GM21737 (cell line): ENCODE data around the gene SLC22A17.
"Not testable (repeated sequence)": the region's sequence is repeated elsewhere in the genome, so short reads cannot be mapped to it uniquely, and the experiment has no call there.

ENCODE experiments used
- ATAC-seq: cut with Tn5 transposase; IDR thresholded peaks from one replicate; pipeline ENCODE4 v1.9.1; 2021; ENCODE audit warnings: mild to moderate bottlenecking, moderate library complexity; ENCODE audit not compliant: unreplicated experiment

Gene SLC22A17

DNA sequence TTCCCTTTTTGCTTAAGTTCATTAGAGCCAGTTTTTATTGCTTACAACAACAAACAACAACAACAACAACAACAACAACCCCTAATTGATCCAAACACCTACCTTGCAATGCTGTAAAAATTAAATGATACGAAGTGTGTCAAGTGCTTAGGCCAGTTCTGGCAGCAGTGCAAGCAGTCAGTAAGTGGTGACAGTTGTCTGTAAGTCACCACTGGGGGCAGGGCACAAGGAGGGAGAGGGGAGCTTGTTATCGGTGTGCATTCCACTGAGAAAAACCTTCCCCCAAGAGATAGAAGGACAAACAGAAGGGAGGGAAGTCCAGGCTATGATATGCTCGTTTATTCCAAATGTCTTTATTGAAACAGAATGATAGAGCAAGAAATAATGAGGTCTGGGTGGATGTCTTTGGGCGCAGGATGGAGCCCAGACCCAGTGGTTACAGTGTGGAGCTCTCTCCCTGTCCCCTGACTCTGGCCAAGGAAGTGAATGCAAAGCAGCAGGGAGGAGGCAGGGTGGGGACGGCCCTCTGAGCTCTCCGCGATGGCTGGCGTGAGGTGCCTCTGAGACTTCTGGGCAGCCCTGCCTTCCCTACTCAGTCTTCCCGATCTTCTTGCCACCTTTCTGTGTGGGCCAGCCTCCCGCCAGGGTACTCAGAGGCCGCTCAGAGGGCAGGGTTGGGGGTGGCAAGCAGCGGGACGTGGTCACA is 6.5 kb downstream of the SLC22A17 start:
- no peak for ATAC-seq

GRCh38 chr14:23344481-23344880 is 8.2 kb downstream of the SLC22A17 start:
- no peak for ATAC-seq

- no peak for ATAC-seq
These were observed 13.0 kb downstream of the SLC22A17 start for GRCh38 chr14:23339506-23340268.

GRCh38 chr14:23335623-23336022 is 17.1 kb downstream of the SLC22A17 start:
- ATAC-seq = no peak

DNA sequence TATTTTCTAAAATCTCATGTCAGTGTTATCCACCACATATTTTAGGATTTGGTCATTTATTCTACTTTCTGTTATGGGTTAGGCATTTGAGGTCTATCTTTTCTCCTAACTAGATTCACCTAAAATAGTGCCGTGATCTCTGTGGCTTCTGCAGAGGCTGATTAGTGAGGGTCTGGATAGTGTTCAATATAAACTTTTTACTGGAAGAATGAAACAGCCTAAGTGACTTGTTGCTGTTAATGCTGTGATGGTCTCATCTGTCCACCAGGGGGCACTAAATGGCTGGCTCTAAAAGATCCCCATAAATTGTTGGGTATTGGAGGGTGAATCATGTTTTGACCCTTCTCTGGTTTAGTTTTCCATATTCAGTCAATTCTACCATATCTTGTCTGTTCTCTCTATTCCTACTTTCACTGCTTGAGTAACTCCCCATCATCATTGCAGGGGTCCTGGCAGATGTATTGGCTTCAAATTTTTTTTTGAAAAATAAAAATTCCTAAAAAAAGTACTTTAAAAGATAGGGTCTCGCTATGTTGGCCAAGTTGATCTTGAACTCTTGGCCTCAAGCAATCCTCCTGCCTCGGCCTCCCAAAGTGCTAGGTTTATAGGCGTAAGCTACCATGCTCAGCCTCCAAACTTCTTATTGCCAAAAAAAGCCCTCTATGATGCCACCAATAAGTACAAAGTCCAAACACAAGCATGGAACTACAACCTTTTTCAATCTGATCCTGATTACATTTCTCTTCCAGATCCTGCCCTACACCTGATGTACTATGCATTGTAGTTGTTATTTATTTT is 24.5 kb downstream of the SLC22A17 start:
- no peak for ATAC-seq

DNA sequence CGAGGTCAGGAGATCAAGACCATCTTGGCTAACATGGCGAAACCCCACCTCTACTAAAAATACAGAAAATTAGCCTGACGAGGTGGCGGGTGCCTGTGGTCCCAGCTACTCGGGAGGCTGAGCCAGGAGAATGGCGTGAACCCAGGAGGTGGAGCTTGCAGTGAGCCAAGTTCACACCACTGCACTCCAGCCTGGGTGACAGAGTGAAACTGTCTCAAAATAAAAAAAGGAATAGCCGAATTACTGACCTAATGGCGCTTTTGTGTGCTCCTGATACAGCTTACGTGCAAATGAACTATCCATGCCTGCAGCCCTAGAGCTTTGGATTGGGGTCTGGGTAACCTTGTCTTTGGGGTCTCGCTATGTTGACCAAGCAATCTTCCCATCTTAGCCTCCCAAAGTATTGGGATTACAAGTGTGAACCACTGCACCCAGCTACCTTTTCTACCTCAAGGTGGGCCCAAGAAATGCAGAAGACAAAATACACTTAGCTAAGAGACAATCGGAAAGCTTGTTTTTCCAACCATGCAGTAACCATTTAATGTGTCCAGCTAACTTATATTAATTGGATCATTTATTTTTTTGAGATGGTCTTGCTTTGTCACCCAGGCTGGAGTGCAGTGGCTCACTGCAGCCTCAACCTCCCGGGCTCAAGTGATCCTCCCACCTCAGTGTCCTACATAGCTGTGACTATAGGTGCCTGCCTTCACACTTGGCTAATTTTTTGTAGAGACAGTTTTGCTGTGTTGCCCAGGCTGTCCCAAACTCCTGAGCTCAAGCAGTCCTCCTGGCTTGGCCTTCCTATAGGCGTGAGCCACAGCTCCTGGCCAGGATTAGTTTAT is 26.0 kb downstream of the SLC22A17 start:
- ATAC-seq = no peak

GRCh38 chr14:23325746-23326145 is 26.9 kb downstream of the SLC22A17 start:
- not testable (repeated sequence) for ATAC-seq

GRCh38 chr14:23324993-23325392 is 27.7 kb downstream of the SLC22A17 start:
- no peak for ATAC-seq

- ATAC-seq = no peak
These were observed 28.2 kb downstream of the SLC22A17 start for GRCh38 chr14:23324455-23324846.

DNA sequence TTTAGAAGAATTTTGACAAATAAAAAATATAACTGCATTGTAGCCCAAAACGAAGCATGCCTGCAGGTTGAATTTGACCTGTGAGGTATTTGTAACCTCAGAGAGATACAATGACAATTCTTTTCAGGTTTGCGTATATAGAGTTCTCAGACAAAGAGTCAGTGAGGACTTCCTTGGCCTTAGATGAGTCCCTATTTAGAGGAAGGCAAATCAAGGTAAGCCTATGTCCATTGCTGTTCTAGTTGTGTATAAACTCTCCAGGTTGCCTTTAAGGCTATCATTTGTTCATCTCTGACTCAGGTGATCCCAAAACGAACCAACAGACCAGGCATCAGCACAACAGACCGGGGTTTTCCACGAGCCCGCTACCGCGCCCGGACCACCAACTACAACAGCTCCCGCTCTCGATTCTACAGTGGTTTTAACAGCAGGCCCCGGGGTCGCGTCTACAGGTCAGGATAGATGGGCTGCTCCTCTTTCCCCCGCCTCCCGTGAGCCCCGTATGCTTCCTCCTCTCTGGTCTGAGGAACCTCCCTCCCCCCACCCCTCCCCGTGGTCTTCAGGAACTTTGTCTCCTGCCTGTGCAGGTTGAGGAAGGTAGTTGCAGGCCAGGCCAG is 28.7 kb downstream of the SLC22A17 start:
- ATAC-seq = no peak

- no peak for ATAC-seq
These were observed 29.8 kb downstream of the SLC22A17 start for GRCh38 chr14:23322568-23323517.

DNA sequence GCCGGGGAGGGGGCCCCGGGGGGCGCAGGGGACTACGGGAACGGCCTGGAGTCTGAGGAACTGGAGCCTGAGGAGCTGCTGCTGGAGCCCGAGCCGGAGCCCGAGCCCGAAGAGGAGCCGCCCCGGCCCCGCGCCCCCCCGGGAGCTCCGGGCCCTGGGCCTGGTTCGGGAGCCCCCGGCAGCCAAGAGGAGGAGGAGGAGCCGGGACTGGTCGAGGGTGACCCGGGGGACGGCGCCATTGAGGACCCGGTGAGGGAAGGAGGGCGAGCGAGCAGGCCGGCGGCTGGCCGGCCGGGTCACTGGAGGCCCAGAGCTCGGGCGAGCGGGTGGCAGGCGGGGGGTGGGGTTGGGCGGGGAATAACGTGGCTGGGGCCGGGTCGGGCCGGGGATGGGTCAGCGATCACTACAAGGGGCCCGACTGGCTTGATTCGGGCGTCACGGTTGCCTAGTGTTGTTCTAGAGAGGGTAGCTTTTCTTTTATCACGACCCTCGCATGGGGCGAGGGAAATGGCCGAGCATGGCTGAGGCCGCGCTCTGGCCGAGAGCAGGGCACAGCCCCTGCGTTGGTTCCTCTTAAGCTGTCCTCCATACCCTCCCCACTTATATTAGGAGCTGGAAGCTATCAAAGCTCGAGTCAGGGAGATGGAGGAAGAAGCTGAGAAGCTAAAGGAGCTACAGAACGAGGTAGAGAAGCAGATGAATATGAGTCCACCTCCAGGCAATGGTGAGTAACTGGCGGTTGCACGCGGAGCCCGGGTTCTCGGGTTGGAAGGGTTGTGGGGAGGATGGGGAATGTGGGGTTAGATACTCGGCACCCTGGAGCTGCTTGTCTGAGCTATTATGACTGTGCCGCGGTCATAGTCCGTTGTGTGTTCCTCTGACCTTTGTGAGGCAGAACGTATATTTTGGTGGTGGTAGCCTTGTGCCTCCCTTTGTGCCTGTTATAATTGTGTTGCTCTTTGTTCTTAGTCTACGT is 30.8 kb downstream of the SLC22A17 start:
- peak; percentile 10 for ATAC-seq

DNA sequence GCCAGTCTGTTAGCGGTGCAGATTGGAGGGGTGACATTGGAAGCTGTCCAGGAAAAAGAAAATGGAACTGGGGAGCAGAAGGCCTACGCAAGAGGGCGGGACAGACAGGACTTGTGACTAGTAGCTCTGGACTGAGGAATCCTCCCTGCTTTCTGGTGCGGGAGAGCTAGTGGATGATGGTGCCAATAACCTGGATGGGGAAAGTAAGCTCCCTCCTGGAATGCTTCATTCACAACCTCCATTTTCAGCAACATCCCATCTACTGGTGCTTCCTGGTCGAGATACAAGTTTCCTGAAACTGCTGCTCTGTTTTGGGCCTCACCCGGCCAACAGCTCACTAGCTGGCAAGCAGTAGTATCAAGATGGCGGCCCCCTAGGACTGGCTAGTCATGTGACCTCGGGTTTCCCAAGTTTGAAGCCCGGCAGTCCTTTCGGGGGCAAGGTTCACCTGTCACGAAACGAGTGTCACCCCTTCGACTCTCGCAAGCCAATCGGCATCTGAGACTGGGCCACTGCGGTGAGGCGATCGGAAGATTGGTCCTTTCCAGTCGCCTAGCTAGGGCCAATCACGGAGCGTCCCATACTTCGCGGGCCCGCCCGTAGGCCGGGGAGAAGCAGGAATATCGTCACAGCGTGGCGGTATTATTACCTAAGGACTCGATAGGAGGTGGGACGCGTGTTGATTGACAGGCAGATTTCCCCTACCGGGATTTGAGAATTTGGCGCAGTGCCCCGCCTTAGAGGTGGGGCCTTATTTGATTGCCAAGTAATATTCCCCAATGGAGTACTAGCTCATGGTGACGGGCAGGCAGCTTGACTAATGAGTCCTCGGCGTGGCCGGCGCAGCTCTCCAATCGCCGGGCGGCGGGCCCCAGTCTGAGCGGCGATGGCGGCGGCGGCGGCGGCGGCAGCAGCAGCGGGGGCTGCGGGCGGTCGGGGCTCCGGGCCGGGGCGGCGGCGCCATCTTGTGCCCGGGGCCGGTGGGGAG is 31.8 kb downstream of the SLC22A17 start, which contains the start of gene PABPN1:
TSS of gene PABPN1 (plus strand) at position 874 of the 988 bp plus-strand sequence. CDS start at position 887, 13 bp downstream.
- ATAC-seq = peak; percentile 87

DNA sequence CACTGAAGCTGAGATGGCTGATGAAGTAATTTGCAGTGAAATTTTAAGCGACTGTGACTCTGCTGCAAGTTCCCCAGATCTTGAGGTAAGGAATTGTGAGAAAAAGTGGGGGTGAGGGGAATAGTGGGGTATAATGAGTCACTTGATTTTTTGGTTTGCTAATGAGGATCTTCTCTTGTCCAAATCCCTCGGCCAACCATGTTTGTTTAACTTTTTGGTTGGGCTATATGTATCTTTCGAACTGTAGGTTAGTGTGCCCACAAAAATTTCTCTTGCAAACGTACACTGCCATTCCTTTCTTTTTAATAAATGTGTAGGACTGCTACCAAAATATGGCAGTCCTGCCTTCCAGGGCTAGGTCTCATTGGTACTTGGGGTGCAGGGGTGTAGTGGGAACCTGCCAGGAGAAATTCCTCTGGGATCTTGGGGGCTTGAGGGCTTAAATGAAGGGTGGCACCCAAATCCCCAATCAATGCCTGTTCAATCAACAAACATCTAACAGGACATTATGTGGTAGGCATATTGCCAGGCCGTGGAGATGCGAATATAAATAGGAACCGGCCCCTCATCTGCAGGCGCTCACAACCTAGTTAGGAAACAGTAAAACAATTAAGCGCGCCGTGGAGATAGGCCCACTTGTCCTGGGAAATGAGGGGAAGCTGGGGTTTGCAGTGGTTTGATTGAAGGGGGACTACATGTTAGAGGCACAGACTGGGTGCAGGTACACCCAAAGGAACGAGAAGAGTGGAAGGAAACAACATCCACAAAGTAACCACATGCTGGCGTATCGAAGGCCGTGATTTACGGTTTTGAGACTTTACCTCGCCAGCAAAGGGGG is 32.7 kb downstream of the SLC22A17 start:
- no peak for ATAC-seq

DNA sequence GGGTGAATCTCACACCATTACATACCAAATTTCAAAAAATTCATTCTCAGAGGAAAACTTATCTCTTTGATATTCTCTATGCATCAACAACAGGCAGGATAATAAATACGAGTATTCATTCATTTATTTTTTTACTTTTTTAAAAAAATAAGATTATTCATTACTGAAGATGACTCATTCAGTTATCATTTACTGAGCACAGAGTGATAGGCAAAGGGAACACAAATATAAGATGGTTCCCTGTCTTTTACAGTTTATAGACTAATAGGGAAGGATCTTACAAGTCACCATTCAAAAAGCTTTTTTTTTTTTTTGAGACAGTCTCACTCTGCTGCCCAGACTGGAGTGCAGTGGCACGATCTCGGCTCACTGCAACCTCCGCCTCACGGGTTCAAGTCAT is 36.4 kb downstream of the SLC22A17 start:
- ATAC-seq = no peak

GRCh38 chr14:23310546-23310945 is 42.1 kb downstream of the SLC22A17 start:
- no peak for ATAC-seq
